Stimulated activated CD4-positive, alpha-beta T cell treated with anti-CD3 and anti-CD28 coated beads, Interleukin-4, amount 100 ng/mL, for 24 hours (primary cell): Measurements from ENCODE around the gene PNO1.
"Not testable (repeated sequence)": the region's sequence is repeated elsewhere in the genome, so short reads cannot be mapped to it uniquely, and the experiment has no call there.

Experiments
- DNase-seq: peaks from one replicate; pipeline ENCODE4 v3.0.0-alpha.2; 2020

The PNO1 gene

DNA sequence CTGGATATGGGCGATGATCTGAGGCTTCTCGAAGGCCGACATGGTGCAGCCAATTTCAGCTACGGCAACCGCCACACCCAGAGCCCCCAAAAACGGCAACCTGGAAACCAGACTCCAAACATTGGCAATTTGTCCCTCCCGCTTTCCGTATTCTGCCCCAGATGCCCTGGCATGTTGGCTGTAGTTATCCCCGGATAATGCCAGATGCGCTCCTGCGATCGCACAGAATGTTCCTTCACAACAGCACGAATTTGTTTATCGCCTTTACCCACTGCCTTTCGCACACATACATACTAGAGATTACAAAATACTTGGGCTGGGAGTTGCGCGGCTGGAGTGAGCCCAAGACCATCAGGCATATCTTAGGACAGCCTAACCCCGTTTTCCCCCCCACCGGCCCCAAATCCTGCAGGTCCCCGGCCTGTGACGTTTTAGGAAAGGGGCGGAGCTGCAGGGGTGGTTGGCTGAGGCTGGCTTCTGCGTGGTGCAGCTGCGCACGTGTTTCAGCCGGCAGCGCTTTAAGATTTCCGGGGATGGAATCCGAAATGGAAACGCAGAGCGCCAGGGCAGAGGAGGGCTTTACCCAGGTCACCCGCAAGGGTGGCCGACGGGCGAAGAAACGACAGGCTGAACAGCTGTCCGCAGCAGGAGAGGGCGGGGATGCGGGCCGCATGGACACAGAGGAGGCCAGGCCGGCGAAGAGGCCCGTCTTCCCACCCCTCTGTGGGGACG is at the start of gene PNO1:
PNO1 (plus strand) TSS at position 487 of the 732 bp plus-strand sequence; CDS start at position 534, 47 bp downstream.
- peak; percentile 97 for DNase-seq

DNA sequence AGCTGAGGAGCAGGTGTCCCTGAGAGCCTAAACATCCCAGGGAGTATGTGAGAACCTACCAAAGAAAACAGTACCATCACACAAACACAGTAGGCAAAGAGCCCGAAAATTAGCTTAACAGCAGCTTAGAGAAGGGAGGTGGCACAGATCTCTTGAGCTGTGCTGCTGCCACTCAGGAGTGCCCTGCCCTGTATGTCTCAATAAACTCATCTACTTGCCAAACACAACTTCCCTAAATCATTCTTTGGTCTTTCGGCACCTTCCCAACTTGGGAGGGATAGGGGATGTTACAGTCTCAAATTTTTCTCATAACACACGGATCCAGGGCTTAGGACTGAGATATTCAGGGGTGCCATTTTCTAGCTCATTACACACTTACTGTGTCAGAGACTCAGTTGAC is 49.6 kb upstream of the PNO1 start:
- no peak for DNase-seq

DNA sequence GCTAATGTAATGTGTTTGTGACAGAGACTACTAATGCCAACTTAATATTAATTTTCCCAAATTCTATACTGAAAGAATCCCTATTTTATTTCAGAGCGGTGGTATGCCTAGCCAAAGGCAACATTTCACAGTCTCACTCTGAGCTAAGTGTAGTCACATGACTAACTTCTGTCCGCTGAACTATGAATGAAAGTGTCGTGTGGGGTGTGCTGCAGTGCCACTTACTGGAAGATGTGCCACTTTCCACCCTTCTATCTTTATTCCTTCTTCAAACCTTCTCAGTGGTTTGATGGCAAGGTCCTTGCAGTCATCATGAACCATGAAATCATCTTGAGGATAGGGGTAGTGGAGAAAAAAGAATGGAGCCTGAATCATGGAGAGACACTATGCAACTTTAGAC is 47.6 kb upstream of the PNO1 start:
- DNase-seq: no peak

DNA sequence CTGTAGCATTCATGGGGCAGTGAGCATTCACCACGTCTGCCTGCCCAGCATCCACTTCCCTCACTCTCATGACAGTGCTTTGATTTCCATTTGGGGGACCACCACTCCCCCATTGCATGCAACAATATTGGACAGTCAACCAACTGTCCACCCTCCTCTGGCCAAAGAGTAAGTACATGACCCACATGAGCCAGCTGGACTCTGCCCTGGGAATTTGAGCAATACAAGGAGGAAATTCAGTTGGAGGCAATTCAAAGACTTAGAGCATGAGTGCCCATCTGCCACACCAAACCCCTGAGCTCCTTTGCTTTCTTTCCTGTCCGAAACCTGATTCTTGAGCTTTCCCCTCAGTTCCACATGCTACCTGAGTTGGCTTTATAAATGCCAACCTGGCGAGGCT is 41.7 kb upstream of the PNO1 start:
- no peak for DNase-seq

DNA sequence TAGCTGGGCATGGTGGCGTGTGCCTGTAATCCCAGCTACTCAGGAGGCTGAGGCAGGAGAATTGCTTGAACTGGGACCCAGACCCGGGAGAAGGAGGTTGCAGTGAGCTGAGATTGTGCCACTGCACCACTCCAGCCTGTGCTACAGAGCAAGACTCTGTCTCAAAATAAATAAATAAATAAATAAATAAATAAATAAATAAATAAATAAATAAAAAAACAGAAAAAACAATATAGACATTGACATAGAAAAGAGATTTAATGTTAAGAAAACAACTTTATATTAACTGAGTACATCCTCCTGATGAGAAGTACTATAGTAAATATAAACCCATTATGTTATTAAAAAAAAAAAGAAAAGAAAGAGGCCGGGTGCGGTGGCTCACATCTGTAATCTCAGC is 39.8 kb upstream of the PNO1 start:
- not testable (repeated sequence) for DNase-seq

DNA sequence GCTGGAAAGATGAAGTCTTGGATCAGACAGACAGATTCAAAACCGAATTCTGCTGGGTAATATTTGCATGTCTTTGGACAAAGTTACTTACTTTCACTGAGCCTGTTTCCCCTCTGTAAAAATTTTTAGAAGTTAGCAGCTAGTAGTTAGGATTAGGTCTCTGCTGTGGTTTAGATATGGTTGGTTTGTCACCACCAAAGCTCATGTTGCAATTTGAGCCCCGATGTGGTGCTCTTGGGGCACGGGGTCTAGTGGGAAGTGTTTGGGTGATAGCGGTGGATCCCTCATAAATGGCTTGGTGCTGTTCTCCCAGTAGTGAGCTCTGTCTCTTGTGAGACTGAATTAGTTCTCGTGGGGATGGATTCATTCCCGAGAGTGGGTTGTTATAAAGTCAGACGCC is 38.9 kb upstream of the PNO1 start:
- DNase-seq: no peak

DNA sequence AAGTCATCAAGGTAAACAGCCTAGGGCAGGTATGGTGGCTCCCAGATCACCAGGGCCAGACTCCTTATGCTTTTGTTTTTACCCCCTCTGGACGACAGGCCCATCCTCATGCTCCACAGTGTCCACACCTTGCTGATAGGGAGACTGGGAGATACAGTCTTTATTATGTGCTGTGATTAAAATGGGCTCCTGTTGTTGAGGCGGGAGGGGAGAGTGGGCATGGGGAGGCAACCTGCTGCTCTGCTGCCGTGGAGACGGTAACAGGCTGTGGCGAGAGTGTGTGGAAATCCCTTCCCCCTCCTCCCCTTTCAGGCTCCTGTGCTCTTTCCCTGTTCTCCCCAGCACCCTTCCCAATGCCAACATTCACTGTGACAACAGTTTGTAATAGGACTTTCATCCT is 38.2 kb upstream of the PNO1 start:
- DNase-seq: no peak

DNA sequence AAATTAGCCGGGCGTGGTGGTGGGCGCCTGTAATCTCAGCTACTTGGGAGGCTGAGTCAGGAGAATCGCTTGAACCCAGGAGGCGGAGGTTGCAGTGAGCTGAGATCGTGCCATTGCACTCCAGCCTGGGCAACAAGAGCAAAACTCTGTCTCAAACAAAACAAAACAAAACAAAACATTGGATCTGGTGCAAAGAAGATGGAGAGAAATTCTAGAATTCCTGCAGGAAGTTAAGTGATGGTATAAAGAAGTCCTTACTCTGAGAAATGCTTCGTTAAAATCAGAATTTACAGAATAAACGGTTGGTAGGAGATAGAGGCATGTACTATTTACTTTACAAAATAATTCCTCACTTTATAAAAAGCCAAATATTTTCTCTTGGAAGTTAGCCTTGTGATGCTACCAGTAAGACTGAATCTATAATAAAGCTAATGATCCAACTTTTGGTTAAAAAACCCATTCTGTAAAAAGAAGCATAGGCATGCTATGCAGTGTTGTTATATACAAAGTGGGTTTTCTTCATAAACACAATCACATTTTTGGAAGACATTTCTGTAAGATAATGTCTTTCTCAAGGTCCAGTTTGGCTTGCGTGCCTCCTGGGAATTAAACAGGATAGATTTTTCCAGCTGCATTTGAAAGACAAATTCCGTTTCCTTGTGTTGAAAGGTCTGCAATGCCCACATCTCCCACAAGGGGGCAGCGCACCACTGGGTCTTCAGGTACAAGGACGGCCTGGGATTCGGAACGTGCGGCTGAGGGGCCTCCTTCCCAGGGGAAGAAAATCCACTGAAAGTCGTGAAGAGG is 35.6 kb upstream of the PNO1 start:
- DNase-seq: peak; percentile 81

DNA sequence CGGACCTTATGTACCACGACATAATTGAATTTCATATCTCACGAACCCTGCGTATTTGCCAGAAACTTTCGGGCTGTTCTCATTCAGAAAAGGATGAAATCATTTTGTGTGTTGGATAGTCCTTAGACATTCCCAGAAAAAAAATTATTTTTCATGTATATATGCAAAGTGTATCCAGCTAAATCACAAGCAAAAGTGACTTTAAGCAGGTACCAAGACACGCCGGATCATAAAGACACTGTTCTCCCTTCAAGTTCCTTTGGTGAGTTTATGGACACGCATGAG is 35.1 kb upstream of the PNO1 start:
- DNase-seq: no peak

DNA sequence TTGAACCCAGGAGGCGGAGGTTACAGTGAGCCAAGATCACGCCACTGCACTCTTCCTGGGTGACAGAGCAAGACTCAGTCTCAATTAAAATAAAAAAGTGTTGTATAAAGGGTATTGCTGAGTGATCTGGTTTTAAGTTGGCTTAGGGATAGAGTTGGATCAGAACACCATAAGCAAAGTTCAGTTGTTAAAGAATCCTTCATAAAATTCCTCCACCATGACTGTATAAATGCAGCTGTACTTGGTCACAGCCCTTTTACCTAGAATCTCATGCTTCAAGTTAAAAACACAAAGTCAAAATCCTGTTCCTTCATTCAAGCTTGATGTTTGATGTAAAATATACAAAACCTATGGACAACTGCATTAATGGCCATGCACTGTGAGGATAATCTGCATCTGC is 33.4 kb upstream of the PNO1 start:
- no peak for DNase-seq

DNA sequence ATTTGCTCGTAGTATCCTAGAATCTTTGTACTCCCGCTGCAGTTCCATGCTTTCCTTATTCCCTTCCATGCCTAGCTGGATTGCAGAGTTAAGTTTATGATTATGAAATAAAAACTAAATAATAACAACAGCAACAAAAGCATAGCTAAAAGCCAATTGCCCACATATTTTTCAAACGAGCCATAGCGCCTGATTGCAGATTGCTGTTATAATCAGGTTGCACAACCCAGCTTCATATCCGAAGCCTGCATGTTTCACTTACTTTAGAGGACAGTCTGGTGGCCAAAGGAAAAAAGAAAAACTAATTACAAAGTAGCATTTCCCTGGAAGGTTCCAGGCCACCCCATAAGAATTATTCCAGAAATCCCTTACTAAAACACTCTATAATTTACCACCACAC is 31.9 kb upstream of the PNO1 start:
- DNase-seq: no peak

DNA sequence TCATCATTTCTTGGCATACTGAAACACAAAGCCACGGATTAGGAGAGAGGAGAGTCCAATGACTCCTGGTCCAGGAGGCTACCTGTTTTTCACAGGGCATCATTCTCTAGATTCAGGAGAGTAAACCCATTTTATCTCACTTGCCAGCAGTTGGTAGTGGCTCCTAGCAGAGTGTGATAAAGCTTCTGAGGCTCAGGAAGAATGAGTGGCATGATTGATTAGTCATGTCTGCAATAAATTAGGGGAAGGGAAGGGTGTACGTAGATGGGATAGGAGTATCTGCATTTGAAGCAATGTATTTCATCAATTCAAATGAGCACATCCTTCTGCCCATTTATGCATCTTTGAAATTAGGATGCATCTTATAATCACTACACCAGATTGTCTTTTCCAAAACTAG is 31.1 kb upstream of the PNO1 start:
- DNase-seq: no peak

DNA sequence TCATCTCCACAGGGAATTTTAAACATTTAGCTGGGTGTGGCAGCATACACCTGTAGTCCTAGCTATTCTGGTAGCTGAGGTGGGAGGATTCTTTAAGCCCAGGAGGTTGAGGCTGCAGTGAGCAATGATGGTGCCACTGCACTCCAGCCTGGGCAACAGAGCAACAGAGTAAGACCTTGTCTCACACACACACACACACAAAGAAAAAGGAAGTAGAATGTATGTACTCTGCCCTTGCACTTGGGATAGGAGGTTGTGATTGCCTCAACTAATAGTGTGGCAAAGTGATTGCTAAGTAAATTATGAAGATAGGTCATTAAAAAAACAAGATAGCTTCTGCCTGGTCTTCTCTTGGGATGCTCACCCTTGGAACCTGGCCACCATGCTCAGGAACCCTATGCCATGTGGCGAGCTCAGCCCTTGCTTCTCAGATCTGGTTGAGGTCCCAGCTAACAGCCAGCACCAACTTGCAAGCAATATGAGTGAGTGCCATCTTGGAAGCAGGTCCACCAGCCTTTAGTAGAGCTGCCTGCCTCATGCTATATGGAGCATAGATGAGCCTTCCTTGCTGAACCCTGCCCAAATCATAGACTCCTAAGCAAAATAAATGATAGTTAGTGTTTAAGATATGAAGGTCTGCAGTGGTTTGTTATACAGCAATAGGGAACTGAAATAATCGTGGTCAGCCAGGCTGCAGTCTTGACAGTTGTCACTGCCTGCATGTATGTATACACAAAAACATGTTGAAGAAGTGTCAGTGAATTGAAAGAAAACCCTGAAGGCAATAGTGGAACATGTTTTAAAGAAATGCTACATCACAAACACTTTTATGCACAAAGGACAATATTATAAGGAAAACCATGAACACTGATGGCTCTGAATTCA is 30.1 kb upstream of the PNO1 start:
- DNase-seq: no peak

DNA sequence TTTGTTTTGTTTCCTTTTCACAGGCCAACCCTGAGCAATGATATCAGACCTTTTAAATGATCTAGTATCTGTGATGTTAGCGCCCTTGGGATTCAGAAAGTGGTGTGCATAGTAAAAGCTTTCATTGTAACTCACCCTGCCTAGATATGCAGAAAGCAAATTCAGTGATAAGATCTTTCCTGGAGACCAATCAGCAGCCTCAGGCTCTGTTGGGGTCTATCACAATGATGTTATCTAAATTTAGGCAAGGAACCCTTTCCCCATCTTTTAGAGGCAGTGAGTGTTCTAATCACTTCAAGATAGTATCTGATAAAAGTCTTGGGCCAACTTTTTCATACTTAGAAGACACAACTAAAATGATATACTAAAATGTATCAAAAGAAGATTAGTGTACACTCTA is 23.6 kb upstream of the PNO1 start:
- no peak for DNase-seq

DNA sequence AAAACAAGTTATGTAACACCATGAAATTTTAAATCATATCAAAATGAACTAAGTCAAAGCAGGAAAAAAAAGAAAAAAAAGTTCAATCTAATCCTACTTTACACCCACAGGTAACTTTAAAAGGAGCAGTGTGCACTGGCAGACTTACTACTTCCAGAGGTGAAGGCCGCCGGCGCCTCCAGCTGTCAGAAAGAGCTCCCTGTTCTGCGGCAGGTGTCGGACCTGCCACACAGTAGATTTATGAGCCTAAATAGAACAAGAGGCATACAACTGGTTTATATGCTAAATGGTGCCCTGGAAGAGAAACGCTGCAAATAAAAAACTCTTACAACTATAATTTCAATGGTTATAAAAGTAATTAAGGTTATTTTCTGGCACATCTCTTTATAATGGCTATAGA is 23.1 kb upstream of the PNO1 start:
- DNase-seq: no peak

DNA sequence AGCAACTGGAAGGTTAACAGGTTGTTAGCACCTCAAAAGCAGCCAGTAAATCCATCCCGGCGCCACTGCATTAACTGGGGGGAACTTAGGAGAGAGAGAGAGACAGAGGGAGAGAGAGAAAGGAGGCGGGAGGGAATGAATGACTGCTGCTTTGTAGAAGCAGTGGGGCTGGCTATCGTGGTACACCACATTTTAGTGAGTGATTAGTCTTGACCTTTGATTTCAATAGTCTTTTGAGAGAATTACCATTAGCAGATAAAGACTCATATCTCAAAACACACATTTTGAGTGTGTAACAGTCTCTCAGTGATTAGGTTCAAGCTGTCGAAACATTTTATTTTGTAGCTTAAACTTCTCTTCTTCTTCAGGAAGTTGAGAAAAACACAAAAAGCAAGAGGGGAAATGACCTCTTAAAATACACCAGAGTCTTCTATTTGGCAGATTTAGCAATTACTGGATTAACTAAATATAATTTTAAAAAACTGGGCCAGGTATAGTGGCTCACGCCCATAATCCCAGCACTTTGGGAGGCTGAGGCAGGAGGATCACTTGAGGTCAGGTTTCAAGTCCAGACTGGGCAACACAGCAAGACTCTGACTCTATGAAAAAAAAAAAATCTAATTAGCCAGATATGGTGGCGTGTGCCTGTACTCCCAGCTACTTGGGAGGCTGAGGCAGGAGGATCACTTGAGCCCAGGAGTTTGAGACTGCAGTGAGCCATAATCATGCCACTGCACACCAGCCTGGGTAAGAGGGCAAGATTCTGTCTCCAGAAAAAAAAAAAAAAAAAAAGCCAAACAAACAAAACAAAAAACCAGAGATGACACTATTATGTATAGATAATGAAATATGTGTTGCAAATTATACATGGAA is 22.0 kb upstream of the PNO1 start:
- DNase-seq: no peak

DNA sequence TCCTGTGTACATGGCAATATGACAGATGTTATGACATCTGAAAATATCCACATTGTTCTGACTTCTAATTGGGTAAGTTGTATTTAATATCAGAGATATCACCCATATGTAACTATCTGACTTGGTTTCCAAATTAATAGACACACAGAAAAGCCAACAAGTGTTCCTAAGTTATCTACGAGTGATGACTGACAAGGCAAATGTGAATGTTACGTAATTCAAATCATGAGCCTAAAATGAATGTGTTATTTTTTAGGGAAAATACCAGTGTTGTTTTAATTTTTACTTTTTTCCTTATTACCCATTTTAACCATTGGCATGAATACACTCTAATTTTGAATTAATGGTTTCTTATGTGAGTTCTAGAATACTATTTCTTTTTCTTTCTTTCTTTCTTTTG is 15.8 kb upstream of the PNO1 start:
- DNase-seq: no peak

DNA sequence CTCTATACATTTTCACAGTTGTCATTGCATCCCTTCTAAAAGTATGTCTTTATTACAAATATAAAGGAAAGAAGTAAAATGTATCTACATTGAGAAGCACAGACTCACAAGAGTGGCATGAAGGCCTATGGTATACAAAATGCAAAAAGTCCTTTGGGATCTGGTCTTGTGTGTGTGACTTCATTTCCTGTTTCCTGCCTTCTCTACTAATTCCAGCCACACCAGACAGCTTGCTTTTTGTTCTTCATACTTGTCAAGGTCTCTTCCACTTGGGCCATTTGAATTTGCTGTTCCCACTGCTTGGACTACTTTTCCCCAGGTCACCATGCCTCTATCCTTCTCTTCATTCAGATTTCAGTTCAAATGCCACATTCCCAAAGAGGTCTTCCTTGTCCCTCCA is 6.7 kb upstream of the PNO1 start:
- DNase-seq: no peak

DNA sequence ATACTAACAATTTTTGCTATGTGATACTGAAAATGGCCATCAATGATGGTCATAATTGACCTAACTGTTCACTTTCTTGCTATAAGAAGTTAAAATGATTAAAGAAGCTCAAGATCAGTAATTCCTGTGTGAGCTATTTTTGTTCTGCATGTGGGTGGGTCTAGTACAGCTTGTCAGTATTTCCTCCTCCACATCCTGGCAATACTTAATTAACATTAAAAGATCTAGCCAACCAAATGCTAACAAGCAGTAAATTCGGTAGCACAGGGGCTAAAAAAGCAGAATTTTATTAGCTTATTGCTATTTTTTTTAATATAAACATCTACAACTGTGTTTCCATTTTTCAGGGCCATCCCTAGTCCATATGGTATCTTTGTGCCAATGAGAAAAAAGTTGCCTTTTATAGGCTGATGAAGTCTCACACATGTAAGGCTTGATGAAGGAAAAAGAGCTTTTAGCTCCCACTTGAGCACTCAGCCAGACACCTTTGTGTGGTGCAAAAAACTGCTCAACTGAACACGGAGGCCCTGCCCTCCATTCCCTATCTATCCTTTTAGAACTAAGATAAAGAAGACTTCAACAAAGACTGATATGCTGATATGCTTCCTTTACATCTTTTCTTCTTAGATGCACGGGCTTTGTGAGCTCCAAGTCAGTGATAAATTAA is 4.9 kb upstream of the PNO1 start:
- DNase-seq: no peak

DNA sequence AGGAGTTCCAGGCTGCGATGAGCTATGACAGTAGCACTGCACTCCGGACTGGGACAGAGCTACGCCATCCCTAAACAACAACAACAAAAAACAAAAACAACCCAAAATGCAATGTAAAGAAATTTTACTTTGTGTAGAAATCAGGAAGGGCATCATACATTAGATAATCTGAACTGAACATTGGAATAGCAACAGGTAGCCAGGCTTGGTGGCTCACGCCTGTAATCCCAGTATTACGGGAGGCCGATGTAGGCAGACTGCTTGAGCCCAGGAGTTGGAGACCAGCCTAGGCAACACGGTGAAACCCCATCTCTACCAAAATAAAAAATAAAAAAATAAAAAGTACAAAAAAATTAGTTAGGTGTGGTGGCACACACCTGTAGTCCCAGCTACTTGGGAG is 2.1 kb upstream of the PNO1 start:
- no peak for DNase-seq

DNA sequence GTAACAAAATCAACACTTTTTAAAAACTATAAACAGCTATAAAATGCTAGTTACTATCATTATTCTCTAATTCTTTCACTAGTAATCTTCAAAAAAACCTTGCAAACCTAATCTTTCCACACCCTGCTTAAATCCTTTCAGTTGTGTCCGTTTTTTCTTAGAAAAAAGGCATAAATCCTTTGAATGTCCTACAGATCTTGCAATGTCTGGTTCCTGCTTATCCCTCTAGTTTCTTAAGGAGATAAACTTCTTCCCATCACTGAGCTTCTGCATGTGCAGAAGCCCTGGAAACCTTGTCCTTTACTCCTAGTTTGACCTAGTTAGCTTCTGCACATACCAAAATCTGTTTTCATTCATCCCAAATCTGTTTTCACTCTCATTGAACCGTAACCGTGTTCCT is 1.3 kb upstream of the PNO1 start:
- no peak for DNase-seq

DNA sequence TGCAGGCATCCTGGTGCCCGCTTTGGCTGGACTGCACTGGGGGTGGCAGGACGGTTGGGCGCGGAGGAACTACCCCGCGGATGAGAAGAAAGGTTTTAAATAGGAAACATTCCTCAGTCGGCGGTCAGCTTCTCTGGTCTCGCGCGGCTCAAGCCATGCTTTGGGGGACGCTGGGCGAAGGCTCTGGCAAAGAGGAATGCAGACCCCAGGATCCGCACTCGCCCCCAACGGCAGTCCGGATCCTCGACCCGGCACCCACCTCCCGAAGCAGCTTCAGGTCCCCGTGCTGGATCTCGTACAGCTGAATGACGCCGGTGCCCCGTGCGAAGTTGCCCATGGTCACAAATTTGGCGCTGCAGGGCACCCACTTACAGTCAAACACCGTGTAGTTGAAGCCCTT is 686 bp upstream of the PNO1 start:
- DNase-seq: no peak

DNA sequence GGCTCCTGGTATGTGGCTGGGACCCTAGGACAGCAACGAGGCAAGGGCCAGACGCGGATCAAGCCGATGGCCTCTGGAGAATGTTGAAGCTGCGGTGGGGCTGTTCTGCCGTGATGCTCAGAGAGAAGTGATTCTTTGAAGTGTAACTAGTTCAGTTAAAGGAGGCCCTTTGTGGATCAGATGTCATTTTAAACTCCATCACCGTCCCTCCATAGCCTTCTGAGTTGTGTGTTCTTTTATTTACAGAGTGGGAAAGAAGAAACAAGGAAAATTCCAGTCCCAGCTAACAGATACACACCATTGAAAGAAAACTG is 403 bp downstream of the PNO1 start:
- DNase-seq: no peak
